ENCODE measurements around the gene PPIL4. TPM values are rescaled to one million over a fixed set of nuclear protein-coding genes. Genes with fewer than 3 reads are reported as not detected.
"Not testable (repeated sequence)": the region's sequence is repeated elsewhere in the genome, so short reads cannot be mapped to it uniquely, and the experiment has no call there.

PPIL4 gene
- total RNA-seq, 1 experiment from 2014 or later, result 22.6 TPM

GRCh38 chr6:149500096-149500495 is 45.7 kb downstream of the PPIL4 start:
- no peak overlapping the region for H3K4me3 Mint-ChIP-seq (ENCODE audit: low read depth, unreplicated experiment)
- H3K4me1 Mint-ChIP-seq (ENCODE audit: low read depth, unreplicated experiment), result no peaks in the 10 kb centered on the region
- CTCF ChIA-PET, result no interaction called here
- no peaks in the 10 kb centered on the region for H3K27me3 Mint-ChIP-seq (ENCODE audit: unreplicated experiment)
- TF ChIP-seq CTCF (IDR thresholded peaks at IDR 0.05; ENCODE audit: unreplicated experiment), result no peak
- H3K9me3 Mint-ChIP-seq (ENCODE audit: low read depth, unreplicated experiment), result no peaks in the 10 kb centered on the region
- no peak overlapping the region for H3K27ac Mint-ChIP-seq (ENCODE audit: unreplicated experiment)
- intact Hi-C loops (cut with micrococcal nuclease; ENCODE audit: unreplicated experiment), result no loop called here
- no TSS peak for BruUV-seq (replicated peaks)
- H3K36me3 Mint-ChIP-seq (ENCODE audit: insufficient read depth, unreplicated experiment), result no peaks in the 10 kb centered on the region
- no peak for DNase-seq

- intact Hi-C loops (cut with micrococcal nuclease; ENCODE audit: unreplicated experiment), result no loop called here
- TF ChIP-seq CTCF (IDR thresholded peaks at IDR 0.05; ENCODE audit: unreplicated experiment), result no peak
- no peaks in the 10 kb centered on the region for H3K9me3 Mint-ChIP-seq (ENCODE audit: low read depth, unreplicated experiment)
- no TSS peak for BruUV-seq (replicated peaks)
- no peak overlapping the region for H3K4me3 Mint-ChIP-seq (ENCODE audit: low read depth, unreplicated experiment)
- no peaks in the 10 kb centered on the region for H3K27me3 Mint-ChIP-seq (ENCODE audit: unreplicated experiment)
- no peak overlapping the region for H3K27ac Mint-ChIP-seq (ENCODE audit: unreplicated experiment)
- no peaks in the 10 kb centered on the region for H3K4me1 Mint-ChIP-seq (ENCODE audit: low read depth, unreplicated experiment)
- CTCF ChIA-PET, result no interaction called here
- no peaks in the 10 kb centered on the region for H3K36me3 Mint-ChIP-seq (ENCODE audit: insufficient read depth, unreplicated experiment)
- DNase-seq, result no peak
These were observed 46.8 kb downstream of the PPIL4 start for GRCh38 chr6:149499066-149499465.

GRCh38 chr6:149497365-149497764 is 48.5 kb downstream of the PPIL4 start:
- CTCF ChIA-PET, result no interaction called here
- no TSS peak for BruUV-seq (replicated peaks)
- Mint-ChIP-seq H3K27me3 (ENCODE audit: unreplicated experiment) (no peaks in the 10 kb centered on the region), H3K4me3 (ENCODE audit: low read depth, unreplicated experiment) (no peak overlapping the region), H3K27ac (ENCODE audit: unreplicated experiment) (no peak overlapping the region), H3K36me3 (ENCODE audit: insufficient read depth, unreplicated experiment) (no peaks in the 10 kb centered on the region), H3K9me3 (ENCODE audit: low read depth, unreplicated experiment) (no peaks in the 10 kb centered on the region), H3K4me1 (ENCODE audit: low read depth, unreplicated experiment) (no peaks in the 10 kb centered on the region)
- no peak for DNase-seq
- intact Hi-C loops (cut with micrococcal nuclease; ENCODE audit: unreplicated experiment), result no loop called here
- no peak for TF ChIP-seq CTCF (IDR thresholded peaks at IDR 0.05; ENCODE audit: unreplicated experiment)

- intact Hi-C loops (cut with micrococcal nuclease; ENCODE audit: unreplicated experiment); H3K4me3 Mint-ChIP-seq (ENCODE audit: low read depth, unreplicated experiment); H3K27ac Mint-ChIP-seq (ENCODE audit: unreplicated experiment); H3K27me3 Mint-ChIP-seq (ENCODE audit: unreplicated experiment); H3K4me1 Mint-ChIP-seq (ENCODE audit: low read depth, unreplicated experiment); BruUV-seq (replicated peaks); CTCF ChIA-PET; H3K36me3 Mint-ChIP-seq (ENCODE audit: insufficient read depth, unreplicated experiment); H3K9me3 Mint-ChIP-seq (ENCODE audit: low read depth, unreplicated experiment); DNase-seq: not testable (repeated sequence)
These were observed 49.2 kb downstream of the PPIL4 start for GRCh38 chr6:149496597-149496996.

- BruUV-seq (replicated peaks); H3K4me3 Mint-ChIP-seq (ENCODE audit: low read depth, unreplicated experiment); CTCF ChIA-PET; intact Hi-C loops (cut with micrococcal nuclease; ENCODE audit: unreplicated experiment); H3K27ac Mint-ChIP-seq (ENCODE audit: unreplicated experiment); H3K36me3 Mint-ChIP-seq (ENCODE audit: insufficient read depth, unreplicated experiment); H3K27me3 Mint-ChIP-seq (ENCODE audit: unreplicated experiment); H3K9me3 Mint-ChIP-seq (ENCODE audit: low read depth, unreplicated experiment); H3K4me1 Mint-ChIP-seq (ENCODE audit: low read depth, unreplicated experiment); DNase-seq: not testable (repeated sequence)
These were observed 50.4 kb downstream of the PPIL4 start for GRCh38 chr6:149495349-149496016.

- H3K27ac Mint-ChIP-seq (ENCODE audit: unreplicated experiment); intact Hi-C loops (cut with micrococcal nuclease; ENCODE audit: unreplicated experiment); DNase-seq; H3K36me3 Mint-ChIP-seq (ENCODE audit: insufficient read depth, unreplicated experiment); H3K9me3 Mint-ChIP-seq (ENCODE audit: low read depth, unreplicated experiment); CTCF ChIA-PET; H3K4me3 Mint-ChIP-seq (ENCODE audit: low read depth, unreplicated experiment); BruUV-seq (replicated peaks); H3K4me1 Mint-ChIP-seq (ENCODE audit: low read depth, unreplicated experiment); H3K27me3 Mint-ChIP-seq (ENCODE audit: unreplicated experiment): not testable (repeated sequence)
These were observed 51.0 kb downstream of the PPIL4 start for GRCh38 chr6:149494810-149495209.
